Stimulated activated CD8-positive, alpha-beta memory T cell treated with anti-CD3 and anti-CD28 coated beads, Interleukin-4, amount 100 ng/mL, for 4 hours (primary cell): ENCODE data around the gene RNF128.

Source experiments
- DNase-seq, 2 donors: peaks; one replicate each; pipeline ENCODE4 v3.0.0-alpha.2; 2020; ENCODE audit warnings: low read depth in 2 of 2, low spot score in 1 of 2

The RNF128 gene

GRCh38 chrX:106726485-106727437 is at the start of gene RNF128:
TSS of gene RNF128 (plus strand) at chrX:106726701. CDS start at chrX:106726914, 213 bp downstream.
- no peak for DNase-seq

- no peak for DNase-seq
Observed at GRCh38 chrX:106680716-106681115, 45.8 kb upstream of the RNF128 start.

- DNase-seq, result no peak
Observed at GRCh38 chrX:106684207-106684606, 42.3 kb upstream of the RNF128 start.

- DNase-seq, result no peak
Observed at GRCh38 chrX:106692425-106693065, 34.0 kb upstream of the RNF128 start.

DNA sequence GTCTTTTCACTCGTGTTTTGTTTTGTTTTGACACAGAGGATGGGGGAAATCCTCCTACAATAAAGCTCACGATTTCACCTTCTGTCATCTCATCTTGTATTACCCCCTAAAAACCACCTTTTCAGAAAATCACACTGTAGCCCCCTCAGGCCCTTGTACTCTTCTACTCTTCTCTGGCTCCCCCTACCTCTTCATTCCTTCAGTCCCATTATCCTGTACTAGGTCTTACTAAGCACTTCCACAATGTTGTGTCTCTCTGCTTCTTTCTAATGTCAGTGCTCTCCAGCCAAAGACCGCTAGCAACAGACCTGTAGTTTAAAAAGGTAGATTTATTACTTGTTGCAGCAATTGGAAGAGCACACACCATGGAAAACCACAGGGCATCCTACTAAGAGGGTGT is 30.0 kb upstream of the RNF128 start:
- DNase-seq, result no peak

DNA sequence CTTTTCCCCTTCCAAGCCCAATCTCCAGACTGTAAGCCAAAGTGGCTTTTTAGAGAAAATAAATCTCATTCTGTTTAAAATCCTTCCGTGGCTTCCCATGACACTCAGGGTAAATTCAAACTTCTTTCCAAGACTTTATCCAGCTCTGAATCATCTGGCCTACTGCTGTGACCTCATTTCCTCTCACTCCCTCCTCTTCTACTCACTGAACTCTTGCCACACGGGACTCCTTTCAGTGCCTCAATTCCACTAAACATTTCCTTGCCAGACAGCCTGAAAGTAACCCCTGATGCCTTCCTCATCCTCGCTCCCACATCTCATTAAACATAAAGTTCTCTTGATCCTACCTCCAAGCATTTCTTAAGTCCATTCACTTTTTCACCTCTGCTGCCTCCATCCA is 27.8 kb upstream of the RNF128 start:
- DNase-seq, result no peak

GRCh38 chrX:106702636-106703035 is 23.9 kb upstream of the RNF128 start:
- no peak for DNase-seq

DNA sequence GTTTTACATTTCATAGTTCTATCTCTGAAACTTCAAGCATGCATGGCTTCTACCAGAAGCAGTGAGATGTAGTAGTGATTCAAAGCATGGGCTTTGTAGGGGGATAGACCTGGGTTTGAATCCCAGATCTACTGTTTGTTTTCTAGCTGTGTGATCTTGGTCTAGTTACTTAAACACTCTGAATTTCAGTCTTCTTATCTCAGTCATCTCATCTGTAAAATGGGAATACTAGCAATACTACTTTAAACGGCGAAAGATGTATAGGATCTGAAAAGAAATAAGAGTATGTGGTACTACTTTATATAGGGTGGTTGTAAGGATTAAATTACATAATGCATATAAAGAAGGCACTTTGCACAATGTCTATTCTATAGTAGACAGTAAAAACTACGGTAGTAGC is 20.0 kb upstream of the RNF128 start:
- DNase-seq, result no peak

GRCh38 chrX:106707771-106708454 is 18.6 kb upstream of the RNF128 start:
- no peak for DNase-seq

DNA sequence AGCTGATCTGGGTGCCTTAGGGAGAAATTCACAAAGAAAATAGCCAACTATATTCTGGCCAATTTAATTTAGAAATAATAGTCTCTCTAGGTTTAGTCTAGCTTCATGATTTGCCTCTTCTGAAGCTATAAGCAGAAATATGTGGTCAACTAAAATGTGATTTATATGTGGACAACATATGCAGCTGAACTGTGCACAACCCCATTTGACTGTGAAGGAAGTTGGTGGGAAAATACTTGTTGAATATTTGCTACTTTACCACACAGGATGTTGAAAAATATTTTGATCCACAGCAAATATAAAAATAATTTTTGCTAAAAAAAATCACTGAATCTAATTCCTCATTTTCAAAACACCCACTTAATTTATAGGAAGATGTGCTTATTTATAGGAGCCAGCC is 15.7 kb upstream of the RNF128 start:
- DNase-seq, result no peak

- no peak for DNase-seq
Observed at GRCh38 chrX:106711375-106711774, 15.1 kb upstream of the RNF128 start.

DNA sequence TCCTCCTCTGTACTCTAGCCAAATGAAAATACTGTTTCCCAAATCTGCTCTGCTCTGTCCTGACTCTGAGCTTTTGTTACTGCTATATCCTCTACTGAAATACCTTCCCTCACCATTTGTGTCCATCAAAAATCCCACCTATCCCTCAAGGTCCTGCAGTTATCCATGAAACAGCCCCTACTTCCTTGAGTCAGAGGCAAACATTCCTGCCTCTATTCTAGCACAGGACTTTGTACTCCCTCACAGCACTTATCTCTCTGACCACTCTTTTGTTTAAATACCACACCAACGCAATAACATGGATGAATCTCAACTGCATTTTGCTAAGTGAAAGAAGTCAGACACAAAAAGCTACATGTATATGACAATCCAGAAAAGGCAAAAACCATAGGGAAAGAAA is 10.5 kb upstream of the RNF128 start:
- no peak for DNase-seq

DNA sequence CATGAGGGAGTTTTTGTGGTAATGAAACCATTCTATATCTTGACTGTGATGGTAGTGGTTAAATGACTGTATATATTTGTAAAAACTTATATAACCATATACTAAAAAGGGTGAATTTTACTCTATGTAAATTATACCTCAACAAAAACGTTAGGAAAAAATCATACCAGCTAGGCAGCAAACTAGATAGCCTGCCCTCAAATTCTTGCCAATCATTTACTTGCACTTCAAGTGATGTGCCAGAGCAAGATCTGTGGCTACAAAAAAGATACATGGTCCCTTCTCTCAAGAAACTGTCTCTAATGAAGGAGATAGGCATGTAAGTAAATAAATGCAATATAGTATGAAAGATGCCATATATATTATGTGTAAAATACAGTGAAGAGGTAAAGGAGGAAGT is 10.0 kb upstream of the RNF128 start:
- DNase-seq, result no peak

- no peak for DNase-seq
Observed at GRCh38 chrX:106718709-106719108, 7.8 kb upstream of the RNF128 start.

DNA sequence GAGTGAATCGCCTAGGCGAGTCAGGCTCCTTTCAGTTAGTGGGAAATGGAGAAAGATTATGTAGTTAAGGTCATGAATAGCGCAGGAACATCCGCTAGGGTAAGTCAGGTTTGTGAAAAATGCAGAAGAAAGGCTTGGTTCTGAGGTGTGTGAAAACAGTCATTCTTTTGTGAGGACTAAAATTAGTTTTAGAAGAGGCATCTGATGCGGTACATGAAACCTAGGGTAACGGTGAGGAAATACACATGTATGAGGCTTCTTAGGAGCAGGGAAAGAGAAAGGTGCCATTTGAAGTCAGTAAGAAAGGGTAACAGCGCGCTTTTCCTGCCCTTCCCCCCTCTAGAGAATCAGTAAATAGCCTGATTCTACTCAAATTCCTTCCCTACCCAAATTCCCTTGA is 570 bp upstream of the RNF128 start:
- no peak for DNase-seq

DNA sequence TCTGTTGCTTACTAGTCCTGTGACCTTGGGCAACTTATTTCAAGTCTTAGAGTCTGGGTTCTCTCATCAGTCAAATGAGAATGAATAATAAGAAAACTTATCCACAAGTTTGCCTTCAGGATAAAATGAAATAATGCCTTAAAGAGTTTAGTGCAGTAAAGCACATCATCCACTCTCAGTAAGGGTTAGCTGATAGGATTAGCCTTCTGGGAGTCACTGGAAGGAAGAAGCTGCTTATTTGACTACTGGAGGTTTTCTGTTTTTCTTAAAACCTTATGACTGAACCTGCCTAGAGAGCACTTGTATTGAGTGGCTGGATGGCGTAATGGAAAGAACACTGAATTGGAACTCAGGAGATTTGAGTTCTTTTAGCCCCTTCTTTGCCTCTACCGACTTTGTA is 1.8 kb downstream of the RNF128 start:
- no peak for DNase-seq

DNA sequence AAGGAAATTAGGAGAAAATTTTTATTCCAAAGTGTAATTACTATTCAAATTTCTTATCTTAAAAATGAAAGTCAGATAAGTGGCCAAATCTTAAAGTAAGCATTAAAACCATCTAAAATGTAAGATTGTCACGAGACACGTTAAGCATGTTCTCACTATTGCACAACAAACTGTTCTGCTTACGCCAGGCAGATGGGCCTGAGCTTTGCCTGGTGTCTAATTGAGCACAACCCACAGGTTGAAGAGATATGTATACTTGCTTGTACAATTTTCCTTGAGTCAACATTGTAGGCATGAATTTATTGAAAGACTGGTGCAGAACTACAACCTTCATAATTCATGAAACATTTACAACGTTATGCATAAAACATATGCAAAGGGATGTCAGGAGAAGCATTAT is 3.9 kb downstream of the RNF128 start:
- no peak for DNase-seq

GRCh38 chrX:106731590-106731989 is 5.1 kb downstream of the RNF128 start:
- no peak for DNase-seq

DNA sequence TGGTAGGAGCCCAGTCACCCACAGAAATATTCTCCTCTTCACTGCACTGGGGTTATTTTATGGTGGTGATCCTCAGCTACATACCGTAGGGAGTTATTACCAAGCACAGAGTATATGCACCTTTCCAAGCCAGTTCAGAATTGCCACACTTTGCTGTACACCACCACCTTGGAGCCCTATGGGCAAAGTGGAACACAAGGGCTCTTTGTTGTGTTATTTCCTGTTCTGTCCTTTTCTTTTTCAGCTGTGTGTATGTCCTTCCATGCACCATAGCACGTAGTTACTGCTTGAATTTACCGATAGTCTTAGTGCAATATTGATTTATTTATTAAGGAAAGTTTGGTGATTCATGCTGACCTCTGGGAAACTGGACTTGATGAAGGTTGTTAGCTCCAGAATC is 8.3 kb downstream of the RNF128 start:
- no peak for DNase-seq

- DNase-seq, result no peak
Observed at GRCh38 chrX:106740193-106740780, 13.8 kb downstream of the RNF128 start.

DNA sequence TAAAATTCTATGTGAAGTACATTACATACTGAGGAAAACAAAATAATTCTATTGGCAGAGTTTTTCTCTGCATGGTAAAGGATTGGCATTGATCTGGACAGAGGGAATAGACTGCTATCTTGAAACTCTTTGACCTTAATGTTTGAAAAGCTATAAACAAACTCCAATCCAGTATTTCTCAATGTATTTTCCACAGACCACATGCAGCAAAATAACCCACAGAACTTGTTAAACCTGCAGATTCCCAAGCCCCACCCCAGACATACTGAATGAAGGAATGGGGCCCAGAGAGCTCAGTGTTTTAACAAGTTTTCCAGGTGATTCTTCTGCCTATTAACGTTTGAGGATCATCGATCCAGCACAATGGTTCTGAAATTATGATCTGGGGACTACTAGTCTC is 15.7 kb downstream of the RNF128 start:
- DNase-seq, result no peak

DNA sequence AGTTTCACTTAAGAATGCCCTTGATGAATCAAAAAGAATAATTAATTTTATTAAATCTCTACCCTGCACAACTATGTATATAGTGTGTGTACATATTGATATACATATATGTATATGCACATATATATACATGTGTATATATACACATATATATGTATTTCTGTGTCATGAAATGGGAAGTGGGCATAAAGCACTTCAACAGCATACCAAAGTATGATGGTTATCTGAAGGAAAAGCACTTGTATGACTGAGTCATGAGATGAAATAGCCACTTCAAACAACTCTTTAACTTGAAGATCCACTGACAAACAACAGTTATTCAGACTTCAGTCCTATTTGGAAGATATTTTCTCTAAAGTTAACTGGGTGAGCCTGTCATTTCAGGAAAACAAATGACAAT is 16.3 kb downstream of the RNF128 start:
- DNase-seq, result no peak
